ENCODE measurements around the gene SORCS1. TPM values are rescaled to one million over a fixed set of nuclear protein-coding genes. Genes with fewer than 3 reads are reported as not detected.

Gene SORCS1
- total and polyA plus RNA-seq, 2 of the 8 experiments (the other 6 are each of a cell fraction or from before 2014, with no cell fraction given), result 4.1 to 4.6 TPM

DNA sequence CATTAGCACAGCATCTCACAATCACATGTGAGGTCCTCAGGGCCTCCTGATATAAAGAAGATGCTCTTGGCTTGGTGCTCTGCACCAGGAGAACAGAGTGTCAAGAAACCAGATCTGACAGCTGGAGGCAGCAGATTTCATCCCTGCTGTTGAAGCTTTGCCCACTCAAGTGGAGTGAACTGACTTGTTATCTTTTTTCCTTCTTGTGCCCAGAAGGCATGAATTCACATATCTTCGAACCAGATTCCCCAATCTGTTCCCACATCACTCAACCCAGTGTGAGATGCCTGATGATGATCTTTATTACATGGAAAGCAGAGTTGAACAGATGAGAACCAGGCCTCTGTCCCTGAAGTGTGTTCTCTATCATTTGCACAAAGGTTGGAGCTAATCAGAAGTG lies 521.0 kb downstream of the SORCS1 start (continued):
- TF ChIP-seq PHF8 (conservative IDR thresholded peaks at IDR 0.05; ENCODE audit: low read depth, low read length) (no peak), KDM5A (IDR thresholded peaks at IDR 0.05; ENCODE audit: low read length) (no peak), FOSL1 (IDR thresholded peaks at IDR 0.05; ENCODE audit: insufficient read depth, low read depth, low read length) (no peak)
- TF ChIP-seq, protein P1, sequence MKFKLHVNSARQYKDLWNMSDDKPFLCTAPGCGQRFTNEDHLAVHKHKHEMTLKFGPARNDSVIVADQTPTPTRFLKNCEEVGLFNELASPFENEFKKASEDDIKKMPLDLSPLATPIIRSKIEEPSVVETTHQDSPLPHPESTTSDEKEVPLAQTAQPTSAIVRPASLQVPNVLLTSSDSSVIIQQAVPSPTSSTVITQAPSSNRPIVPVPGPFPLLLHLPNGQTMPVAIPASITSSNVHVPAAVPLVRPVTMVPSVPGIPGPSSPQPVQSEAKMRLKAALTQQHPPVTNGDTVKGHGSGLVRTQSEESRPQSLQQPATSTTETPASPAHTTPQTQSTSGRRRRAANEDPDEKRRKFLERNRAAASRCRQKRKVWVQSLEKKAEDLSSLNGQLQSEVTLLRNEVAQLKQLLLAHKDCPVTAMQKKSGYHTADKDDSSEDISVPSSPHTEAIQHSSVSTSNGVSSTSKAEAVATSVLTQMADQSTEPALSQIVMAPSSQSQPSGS (IDR thresholded peaks at IDR 0.05; ENCODE audit: low read length), result no peak
